ENCODE results near the gene HAL.
"Not testable (repeated sequence)": the region's sequence is repeated elsewhere in the genome, so short reads cannot be mapped to it uniquely, and the experiment has no call there.

HAL gene

DNA sequence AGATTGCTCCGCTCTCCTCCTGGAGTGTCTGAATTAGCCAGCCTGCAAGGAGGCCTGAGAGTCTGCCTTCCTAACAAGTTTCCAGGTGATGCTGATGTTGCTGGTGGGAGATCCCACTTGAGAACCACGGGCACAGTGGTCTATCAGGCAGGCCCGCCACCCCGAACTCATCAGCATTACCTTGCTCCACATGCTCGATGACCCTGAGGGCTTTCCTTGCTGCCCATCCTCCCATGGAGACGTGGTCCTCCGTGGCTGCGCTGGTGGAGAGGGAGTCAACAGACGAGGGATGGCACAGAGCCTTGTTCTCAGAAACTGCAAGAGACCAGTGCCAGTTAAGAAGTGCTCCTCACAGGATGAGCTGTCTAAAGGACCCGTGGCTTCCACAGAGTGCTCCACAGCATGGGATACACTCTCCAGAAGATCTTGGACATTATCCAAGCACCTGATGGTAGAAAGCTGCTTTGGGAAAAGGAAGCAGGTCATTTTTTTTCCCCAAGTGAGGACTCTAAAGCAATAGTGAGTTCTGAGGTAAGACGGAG is 18.3 kb downstream of the HAL start:
- DNase-seq (ENCODE audit: low read depth) = no peak

DNA sequence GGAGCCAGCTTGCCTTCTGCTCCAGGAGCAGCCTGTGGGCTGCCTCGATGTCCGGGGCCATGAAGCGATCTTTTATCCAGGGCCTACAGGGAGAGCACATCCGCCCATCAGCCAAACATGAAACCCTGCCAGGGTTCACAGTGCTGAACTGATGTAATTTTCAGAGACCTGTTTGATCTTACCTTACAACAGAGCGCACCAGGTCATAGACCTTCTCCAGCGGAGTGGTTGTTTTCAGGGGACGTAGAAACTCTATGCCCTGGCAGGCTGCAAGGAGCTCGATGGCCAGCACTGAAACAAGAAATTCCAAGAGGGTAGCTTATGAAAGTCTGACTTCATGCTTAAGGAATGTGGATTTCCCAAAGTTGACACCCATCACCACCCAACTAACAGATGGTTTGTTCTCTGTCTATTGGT is 19.7 kb downstream of the HAL start:
- DNase-seq (ENCODE audit: low read depth) = no peak

DNA sequence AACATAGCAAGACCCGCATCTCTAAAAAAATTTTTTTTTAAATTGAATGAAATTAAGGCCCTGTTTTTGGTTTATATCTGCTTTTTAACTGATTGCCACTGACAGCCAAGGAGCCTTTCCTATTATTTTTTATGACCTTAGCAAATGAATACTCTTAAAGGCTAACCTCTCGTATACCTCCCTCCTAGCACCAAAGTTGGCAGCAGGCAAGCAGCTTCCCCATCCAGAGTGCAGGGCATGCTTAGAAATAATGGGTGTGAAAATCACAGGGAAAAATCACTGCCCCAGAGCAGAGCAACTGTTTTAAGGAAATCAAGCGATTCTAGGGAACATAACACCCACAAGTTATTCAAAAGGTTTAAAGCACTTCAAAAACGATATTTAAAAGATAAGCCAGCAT is 20.7 kb downstream of the HAL start:
- no peak for DNase-seq (ENCODE audit: low read depth)

DNA sequence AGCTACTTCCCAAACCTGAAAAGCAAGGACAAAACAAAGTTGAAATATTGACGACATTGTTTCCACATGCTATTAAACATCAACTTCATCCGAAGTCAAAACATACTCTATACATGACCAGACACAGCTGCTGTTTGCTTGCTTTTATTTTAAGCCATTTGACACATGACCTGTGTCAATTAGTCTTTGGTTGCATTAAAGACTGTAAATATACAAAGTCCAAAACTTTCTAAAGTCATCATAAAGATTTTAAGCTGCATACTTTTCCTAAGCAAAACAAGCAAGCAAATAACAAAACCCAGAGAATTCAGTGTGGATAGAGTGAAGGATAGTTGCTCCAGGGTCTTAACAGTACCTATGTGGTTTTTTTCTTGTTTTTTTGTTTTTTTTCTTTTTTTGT is 21.8 kb downstream of the HAL start:
- no peak for DNase-seq (ENCODE audit: low read depth)

DNA sequence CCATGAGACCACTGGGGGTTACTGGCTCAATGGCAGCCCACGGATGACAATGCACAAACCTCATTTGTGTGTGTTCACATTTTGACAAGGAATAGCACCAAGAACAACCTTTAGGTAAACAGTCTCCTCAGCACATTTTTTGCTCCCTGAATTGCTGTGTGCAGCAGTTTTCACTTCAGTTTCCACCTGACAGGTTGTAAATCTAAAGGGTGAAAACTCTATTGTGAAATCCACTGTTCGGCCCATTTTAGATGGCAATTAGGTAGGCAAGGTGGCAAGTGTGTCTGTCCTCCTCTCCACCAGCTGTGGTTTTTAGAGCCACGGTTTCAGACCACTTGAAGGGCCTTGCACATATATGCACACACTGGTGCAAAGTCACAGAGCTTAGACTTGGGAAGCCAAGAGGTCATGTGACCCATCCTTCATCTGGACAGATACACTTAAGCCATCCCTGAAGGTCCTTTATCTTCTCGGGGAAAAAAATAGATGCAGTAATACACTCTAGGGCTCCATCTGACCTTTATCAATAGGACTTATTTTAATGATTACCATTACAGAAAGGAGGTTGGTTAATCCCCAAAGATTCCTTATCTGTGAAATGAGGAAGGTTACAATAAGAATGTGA is 23.2 kb downstream of the HAL start:
- no peak for DNase-seq (ENCODE audit: low read depth)

DNA sequence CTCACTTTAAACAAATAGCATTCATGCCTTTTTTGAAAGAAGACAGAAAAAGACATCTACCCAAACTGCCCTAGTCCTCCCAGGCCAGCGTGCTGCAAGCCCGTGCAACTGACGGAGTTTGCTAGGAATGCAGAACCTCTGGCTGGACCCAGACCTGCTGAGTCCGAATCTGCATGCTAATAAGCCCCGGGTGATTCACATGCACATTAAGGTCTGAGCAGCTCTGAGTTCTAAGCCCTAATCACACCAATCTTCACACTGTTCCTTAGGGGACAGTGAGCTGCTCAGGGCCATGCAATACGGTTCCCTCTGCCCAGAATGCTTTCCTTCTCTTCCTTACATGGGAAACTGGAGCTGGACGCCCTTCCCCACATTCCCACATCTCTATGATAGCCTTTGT is 25.2 kb downstream of the HAL start:
- DNase-seq (ENCODE audit: low read depth) = no peak

DNA sequence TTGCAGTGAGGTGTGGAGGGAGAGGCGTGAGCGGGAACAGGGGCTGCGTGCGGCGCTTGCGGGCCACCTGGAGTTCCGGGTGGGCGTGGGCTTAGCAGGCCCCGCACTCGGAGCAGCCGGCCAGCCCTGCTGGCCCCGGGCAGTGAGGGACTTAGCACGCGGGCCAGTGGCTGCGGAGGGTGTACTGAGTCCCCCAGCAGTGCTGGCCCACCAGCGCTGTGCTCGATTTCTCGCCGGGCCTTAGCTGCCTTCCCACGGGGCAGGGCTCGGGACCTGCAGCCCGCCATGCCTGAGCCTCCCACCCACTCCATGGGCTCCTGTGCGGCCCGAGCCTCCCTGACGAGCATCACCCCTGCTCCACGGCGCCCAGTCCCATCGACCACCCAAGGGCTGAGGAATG is 27.0 kb downstream of the HAL start:
- not testable (repeated sequence) for DNase-seq (ENCODE audit: low read depth)

DNA sequence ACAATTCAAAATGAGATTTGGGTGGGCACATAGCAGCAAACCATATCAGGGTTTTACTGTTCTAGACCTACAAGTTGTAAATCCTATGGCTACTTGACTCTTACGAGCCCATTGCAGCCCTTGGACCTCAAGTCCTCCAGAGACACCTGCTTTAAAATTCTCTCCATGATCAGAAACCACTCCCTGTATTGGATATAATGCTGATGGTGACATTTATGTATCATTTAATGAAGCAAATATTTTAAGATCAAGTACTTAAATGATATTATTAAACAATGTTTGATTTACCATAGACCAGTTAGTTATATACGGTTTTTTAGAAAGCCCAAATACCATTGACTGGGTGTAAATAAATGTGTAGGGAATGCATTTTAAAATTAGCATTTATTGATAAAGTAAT is 28.8 kb downstream of the HAL start:
- no peak for DNase-seq (ENCODE audit: low read depth)

DNA sequence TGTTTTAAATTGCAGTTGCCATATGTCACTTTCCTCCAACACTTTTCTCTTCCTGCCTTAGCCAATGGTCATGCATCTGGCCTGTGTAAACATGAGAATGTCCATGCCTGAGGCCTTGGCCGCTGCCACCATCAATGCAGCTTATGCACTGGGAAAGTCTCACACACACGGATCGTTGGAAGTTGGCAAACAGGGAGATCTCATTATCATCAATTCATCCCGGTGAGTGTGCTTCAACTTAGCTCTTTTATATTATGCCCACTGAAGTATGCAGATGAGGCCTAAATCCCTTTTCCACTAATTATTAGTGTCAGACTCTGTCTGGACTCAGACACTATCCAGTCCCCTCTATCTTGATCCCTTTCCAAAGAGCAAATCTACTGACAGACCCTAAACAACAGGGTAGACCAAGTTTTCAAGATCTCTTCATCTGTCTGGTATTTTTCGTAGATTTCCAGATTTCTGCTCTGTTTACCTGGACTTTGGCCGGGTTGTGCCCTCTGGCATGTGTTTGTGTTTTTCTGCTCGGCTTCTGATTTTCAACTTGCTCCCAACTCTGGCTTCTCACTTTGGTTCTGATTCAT is 29.8 kb downstream of the HAL start:
- DNase-seq (ENCODE audit: low read depth) = no peak

DNA sequence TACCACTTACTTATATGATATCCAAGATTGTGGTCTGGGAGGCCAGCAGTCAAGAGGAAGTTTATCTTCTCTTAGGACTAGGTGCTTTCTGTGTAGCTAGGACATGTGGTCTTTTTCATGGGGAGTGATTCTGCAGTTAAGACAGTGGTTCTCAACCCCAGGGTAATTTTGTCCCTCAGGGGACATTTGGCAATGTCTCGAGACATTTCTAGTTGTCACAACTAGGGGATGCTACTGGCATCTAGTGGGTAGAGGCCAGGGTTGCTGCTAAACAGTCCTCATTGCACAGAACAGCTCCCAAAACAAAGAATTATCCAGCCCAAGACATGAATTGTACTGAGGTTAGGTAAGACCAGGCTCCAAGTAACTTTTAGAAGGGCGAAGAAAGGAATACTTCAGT is 33.0 kb downstream of the HAL start:
- DNase-seq (ENCODE audit: low read depth) = no peak

DNA sequence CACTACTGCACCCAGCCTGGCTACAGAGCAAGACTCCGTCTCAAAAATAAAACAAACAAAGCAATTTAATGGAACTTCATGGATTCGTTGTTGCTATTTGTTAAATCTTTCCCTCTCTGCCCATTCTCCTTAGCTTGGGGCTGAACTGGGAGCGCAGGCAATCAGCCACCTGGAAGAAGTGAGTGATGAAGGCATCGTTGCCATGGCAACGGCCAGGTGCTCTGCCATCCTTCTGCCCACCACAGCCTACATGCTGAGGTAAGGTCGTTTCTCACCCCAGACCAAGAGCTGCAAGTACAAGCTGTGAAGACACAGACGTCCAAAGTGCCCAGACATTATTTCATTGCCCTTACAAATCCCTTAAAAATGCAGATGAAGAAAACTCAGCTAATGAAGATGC is 33.9 kb downstream of the HAL start:
- no peak for DNase-seq (ENCODE audit: low read depth)

DNA sequence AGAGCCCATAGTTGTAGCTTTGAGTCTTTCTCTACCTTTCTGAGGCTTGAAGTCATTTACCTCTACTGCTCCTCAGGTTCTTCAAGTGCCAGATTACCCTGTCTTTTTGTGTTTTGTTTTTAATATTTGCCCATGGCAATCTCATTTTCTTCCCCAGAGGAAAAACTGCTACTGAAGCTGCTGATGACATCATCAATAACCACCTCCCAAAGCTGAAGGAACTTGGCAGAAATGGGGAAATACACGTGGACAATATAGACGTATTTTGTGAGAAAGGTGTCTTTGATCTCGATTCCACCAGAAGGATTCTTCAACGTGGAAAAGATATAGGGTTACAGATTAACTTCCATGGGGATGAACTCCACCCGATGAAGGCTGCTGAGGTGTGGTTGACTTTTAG is 35.9 kb downstream of the HAL start:
- no peak for DNase-seq (ENCODE audit: low read depth)

DNA sequence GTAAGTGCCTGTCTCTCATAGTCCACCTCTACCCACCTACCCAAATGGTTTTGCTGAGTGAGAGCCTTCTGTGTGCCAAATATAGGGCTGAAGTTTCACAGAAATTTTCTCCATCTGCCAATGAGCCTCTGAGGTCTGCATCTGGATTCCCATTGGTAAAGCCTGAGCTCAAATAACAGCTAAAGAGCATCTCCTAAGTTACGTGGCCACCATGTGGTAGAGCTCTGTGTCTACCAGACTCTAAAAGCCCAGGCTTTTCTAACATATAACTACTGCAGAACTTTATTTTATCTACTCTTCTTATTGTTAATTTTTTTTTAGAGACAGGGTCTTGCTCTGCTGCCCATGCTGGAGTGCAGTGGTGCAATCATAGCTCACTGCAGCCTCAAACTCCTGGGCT is 37.0 kb downstream of the HAL start:
- DNase-seq (ENCODE audit: low read depth) = no peak

DNA sequence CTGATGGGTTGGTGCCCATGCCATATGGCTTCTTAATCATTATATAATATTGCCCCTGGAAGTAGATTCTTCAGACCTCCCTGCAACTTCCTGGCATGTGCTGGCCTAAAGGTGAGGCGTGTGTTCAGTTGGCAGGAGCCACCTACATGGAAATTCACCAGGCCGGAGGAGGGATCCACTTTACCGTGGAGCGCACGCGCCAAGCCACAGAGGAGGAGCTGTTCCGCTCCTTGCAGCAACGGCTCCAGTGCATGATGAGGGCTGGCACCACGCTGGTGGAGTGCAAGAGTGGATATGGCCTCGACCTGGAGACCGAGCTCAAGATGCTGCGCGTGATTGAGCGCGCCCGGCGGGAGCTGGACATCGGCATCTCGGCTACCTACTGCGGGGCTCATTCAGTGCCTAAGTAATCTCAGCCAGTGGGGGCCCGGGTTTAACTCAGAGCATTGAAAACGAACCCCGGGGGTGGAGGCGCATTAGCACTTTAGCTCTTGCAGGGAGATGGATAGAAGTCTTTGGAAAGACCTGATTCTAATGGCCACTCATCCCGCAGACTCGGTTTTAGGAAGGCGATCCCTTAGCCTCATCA is 39.5 kb downstream of the HAL start:
- no peak for DNase-seq (ENCODE audit: low read depth)

DNA sequence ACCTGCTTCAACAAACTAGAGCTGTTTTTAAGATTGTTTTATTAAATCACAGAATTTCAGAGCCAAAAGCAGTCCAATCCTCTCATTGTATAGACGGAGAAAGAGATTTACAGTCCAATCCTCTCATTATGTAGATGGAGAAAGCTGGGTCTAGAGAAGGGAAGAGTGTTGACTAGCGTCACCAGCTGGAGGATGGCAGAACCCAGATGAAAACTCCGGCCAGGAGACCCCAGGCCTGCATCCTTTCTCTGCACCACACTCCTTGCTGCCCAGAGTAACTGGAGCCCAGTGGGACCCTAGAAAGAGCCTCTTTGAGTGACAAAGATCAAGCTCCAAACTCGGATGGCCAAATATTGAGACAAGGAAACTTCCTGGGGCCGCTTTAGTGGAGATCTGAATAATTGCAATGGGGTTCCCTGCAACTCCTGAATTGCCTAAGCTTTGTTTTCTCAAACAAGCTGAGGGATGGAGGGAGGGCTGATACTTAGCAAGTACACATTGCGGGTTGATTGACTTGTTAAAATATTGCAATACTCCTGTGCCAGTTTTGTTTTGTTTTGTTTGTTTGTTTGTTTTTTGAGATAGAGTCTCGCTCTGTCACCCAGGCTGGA is 40.5 kb downstream of the HAL start:
- no peak for DNase-seq (ENCODE audit: low read depth)

DNA sequence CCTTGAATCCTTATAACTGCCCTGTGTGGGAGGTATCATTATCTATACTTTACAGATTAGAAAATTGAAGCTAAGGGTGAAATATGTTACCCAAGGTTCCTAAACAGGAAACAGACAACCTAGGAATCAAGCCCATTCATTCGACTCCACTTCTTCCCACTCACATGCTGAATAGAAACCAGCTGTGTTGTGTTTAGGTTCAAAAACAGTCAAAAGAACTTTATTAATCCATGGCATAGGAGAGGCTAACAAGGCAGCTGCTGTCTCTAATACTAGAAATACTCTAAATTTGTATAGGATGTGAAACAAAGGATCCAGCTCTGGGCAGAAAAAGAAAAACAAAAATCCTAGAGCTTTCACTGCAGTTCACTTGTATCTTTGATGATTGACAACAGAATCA is 43.1 kb downstream of the HAL start:
- no peak for DNase-seq (ENCODE audit: low read depth)

DNA sequence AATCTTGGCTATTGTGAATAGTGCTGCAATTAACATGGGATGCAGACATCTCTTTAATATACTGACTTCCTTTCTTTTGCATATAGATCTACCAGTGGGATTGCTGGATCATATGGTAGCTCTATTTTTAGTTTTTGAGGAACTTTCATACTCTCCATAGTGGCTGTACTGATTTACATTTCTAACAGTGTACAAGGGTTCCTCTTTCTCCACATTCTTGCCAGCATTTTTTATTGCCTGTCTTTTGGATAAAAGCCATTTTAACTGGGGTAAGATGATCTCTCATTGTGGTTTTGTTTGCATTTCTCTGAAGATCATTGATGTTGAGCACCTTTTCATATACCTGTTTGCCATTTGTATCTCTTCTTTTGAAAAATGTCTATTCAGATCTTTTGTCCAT is 44.6 kb downstream of the HAL start:
- DNase-seq (ENCODE audit: low read depth) = no peak

DNA sequence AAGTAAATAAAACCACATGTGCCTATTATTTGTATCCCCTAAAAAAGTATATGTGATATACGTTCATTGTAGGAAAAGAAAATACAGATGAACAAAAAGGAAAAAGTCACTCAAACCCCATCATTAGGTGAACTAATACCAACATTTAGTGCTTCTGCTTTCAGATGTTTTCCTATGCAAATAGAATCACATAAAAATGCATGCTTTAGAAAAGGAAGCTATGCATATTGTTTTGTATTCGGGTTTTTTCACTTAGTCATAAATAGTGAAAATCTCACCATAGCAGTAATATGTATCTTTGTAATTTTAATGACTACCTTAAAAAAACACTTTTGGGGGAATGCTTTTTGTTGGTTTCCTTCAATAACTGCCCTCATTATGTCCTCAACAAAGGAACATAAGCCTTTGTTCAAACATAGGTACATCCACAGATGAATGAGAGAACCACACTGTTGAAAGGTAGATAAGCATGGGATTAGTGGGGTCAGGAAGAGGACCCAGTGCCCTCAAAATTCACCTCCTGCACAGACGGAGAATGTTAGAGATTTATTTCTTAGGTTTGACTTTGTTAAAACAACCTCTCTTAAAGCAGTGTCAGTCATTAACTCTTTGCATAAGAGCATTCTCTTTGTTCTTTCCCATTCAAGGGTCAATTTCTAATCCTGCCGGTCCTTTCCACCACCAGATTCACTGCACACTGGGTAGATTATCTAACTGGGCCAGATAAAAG is 46.5 kb downstream of the HAL start:
- DNase-seq (ENCODE audit: low read depth) = no peak

DNA sequence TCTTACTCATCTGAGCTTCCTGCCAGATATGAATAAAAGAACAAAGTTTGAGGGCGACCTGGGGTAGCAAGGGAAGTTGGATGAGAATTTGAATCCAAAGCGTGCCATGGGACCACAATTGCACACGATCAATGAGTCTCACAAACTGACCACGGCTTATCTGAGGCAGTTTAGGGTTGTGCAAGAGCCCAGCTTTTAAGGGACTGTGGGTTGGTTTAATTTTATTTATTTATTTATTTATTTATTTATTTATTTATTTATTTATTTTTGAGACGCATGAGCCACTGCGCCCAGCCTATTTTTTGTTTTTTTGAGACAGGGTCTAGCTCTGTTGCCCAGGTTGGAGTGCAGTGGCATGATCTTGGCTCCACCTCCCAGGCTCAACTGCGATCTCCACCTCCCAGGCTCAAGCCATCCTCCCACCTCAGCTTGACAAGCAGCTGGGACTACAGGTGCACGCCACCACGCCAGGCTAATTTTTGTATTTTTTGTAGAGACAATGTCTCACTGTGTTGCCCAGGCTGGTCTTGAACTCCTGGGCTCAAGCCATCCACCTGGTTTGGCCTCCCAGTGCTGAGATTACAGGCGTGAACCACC is 51.9 kb downstream of the HAL start:
- no peak for DNase-seq (ENCODE audit: low read depth)

DNA sequence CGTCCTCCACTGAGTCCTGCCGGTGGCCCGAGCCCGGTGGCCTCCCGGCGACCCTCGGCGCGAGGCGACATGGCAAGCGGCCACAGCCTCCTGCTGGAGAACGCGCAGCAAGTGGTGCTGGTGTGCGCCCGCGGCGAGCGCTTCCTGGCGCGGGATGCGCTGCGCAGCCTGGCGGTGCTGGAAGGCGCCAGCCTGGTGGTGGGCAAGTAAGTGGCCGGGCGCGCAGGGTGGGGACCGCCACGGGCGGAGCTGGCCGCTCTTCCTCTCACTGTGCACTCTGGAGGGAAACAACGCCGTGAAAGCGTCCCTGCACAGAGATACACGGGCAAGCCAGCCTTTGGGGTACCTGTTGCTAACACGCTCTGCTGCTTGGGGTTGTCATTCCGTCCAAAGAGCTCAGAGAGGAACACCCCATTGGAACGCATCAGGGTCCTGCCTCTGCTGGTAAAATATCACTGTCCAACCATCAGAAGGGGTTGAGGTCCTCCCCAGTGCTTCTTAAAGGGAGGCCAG is 52.8 kb downstream of the HAL start, which contains the start of gene AMDHD1:
Gene AMDHD1, plus strand, starts transcription at position 2 of the 513 bp plus-strand sequence. Its CDS starts 68 bp downstream, at position 70.
- DNase-seq (ENCODE audit: low read depth) = peak; percentile 24

DNA sequence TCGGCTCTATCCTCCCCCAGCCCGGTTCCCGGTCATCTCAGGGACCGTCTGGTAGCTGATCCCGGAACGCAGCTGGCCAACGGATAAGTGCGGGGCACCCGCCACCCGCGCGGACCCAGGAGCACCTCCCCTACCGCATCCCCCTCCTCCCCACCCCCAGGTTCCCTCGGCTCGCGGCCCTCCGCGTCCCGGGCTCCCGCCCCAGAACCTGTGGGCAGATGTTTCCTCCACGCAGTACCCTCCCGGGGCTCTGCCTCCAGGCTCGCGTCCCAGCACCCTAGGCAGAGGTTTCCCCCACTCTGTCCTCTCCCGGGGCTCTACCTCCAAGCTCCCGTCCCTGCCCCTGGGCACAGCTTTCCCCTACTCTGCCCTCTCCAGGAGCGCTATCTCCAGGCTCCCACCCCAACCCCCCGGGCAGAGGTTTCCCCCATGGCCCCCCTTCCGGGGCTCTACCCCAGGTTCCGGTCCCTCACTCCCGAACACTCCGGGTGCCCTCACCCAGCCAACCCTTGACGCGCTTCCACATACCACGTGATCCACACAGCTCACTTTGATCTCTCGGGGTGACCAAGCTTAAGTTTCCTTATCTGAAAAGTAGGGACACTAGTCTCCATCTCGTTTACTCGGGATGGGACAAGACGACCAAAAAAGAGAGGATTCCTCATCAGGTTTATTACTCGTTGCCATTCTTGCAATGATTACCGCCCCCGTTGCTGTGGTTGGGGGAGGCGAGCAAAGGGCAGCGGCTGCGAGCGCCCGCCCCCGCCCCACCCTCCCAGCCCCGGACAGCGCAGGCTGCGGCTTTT is 53.4 kb downstream of the HAL start, which contains the start of gene CCDC38:
Gene CCDC38, minus strand, starts transcription at position 91 of the 806 bp plus-strand sequence. CDS start 6,105 bp downstream, outside the sequence.
- peak; percentile 59 for DNase-seq (ENCODE audit: low read depth)
